ENCODE measurements around the gene NEURL1B.

Gene NEURL1B

GRCh38 chr5:172594867-172595466 is 46.1 kb upstream of the NEURL1B start:
- DNase-seq (ENCODE audit: insufficient read length, low spot score), result no peak
- no peak for FAIRE-seq
- TF ChIP-seq, protein P1, sequence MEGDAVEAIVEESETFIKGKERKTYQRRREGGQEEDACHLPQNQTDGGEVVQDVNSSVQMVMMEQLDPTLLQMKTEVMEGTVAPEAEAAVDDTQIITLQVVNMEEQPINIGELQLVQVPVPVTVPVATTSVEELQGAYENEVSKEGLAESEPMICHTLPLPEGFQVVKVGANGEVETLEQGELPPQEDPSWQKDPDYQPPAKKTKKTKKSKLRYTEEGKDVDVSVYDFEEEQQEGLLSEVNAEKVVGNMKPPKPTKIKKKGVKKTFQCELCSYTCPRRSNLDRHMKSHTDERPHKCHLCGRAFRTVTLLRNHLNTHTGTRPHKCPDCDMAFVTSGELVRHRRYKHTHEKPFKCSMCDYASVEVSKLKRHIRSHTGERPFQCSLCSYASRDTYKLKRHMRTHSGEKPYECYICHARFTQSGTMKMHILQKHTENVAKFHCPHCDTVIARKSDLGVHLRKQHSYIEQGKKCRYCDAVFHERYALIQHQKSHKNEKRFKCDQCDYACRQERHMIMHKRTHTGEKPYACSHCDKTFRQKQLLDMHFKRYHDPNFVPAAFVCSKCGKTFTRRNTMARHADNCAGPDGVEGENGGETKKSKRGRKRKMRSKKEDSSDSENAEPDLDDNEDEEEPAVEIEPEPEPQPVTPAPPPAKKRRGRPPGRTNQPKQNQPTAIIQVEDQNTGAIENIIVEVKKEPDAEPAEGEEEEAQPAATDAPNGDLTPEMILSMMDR (IDR thresholded peaks at IDR 0.05; ENCODE audit: insufficient read depth, missing control alignments), result no peak

DNA sequence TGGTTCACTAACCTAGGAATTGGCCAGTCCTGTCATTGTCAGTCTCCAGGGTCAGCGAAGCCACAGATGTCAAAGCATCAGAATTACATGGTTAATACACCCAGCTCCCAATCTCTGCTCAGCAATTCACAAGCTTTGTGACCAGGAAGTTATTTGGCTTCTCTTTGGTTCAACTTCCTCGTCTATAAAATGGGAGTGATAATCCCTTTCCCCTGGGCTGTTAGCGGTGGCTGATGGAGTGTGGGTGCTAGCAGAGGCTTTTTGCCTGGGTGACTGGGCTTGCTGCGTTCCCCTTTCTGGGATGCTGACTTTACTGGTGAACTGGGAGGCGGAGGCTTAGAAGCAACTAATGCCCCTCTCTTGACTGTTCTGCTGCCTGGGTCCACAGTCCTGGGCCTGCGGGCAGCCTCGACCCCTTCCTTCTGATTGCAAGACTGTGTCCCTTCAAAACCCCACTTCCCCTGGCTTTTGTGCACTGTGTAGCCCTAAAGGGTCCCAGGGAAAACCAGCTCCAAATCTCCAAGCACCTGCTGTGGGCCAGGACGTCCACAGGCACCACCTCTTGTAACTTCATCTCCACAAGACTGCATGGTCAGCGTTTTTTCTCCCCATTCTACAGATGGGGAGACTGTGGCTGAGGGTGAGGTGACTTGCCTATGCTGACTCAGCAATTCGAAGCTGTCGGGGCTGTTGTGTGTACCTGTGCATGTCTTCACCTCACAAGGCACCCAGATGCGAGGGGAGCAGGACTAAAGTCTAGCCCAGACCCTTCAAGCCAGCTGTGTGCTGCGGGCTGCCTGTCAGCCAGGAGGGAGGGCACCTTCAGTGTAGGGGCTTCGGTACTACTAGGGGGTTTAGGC is 45.2 kb upstream of the NEURL1B start:
- DNase-seq (ENCODE audit: insufficient read length, low spot score) (no peak), FAIRE-seq (no peak)
- TF ChIP-seq, protein P1 (IDR thresholded peaks at IDR 0.05; ENCODE audit: insufficient read depth, missing control alignments), result no peak

DNA sequence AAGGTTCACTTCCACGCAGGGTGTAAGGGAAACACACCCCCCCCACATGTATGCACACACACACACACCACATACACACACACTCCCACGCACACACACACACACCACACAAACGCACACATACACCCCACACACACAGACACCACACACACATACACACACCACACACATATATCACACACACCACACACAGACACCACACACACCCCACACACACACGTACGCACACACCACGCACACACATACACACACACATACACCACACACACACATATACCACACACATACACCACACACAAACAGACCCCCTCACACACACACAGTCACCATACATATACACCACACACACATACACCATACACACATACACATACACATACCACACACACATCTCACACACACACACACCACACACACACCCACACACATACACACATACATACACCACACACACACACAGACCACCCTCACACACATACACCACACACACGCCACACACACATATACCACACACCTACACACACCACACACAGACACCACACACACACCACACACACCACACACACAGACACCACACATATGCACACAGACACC is 44.3 kb upstream of the NEURL1B start:
- DNase-seq (ENCODE audit: insufficient read length, low spot score) (no peak), FAIRE-seq (no peak)
- TF ChIP-seq, protein P1 (IDR thresholded peaks at IDR 0.05; ENCODE audit: insufficient read depth, missing control alignments), result no peak

DNA sequence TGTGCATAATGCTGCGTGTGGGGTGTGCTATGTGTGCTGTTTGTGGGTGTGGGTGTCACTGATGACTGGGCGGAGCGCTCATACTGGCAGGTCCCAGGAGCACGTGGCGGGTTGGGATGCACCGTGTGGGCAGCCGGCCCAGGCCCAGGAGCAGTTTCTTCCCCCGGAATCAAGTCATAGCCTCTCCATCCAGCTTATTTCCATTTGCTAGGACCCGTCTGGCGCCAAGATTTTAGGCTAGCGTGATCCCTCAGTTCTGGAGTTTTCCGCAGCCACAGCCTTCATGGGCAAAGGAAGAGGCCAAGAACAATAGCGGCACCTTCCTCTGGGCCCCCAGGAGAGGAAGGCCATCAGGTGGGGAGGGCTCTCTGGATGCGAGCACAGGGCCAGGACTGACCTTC is 43.3 kb upstream of the NEURL1B start:
- no peak for FAIRE-seq
- TF ChIP-seq, protein P1 (IDR thresholded peaks at IDR 0.05; ENCODE audit: insufficient read depth, missing control alignments), result no peak
- no peak for DNase-seq (ENCODE audit: insufficient read length, low spot score)

DNA sequence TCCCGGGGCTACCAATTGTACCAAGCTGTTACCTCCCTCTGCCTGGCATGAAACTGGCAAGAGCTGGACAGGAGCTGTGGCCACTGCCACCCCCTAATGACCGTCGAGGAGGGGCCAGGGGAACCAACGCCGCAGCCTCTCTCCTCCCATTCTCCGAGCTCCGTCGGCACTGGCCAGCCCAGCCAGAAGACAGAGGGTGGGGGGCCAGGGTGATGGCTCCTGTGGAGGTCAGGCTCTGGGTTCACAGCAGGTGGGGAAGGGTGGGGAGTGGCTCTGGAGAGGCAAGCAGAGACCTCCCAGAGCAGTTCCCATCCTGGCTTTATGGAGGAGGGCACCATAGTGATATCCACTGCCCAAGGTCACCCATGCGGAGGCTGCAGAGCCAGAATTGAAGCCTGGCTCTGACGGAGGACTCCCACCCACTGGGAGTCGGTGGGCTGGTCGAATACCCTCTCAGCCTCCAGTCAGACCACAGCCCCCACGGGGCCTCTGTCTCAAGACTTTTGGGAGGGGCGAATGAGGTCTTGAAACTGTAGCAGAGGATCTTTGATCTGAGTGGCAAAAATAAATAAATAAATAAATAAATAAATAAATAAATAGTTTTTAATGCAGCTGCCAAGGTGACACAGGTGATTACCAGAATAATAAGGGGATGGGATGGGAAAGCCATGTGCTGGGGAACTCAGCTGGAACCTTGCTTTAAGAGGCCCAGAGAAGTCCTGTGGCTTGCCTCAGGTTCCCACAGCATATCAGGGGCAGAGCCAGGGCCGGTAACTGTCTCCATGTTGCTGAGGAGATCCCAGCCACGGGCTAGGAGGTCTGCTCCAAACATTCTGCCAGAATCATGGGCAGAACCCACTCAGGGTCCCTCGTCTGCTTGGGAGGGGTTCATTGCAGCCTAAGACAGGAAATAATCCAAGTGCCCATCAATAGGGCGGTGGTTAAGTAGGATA is 42.5 kb upstream of the NEURL1B start:
- DNase-seq (ENCODE audit: insufficient read length, low spot score), result no peak
- FAIRE-seq, result no peak
- TF ChIP-seq, protein P1 (IDR thresholded peaks at IDR 0.05; ENCODE audit: insufficient read depth, missing control alignments), result no peak

DNA sequence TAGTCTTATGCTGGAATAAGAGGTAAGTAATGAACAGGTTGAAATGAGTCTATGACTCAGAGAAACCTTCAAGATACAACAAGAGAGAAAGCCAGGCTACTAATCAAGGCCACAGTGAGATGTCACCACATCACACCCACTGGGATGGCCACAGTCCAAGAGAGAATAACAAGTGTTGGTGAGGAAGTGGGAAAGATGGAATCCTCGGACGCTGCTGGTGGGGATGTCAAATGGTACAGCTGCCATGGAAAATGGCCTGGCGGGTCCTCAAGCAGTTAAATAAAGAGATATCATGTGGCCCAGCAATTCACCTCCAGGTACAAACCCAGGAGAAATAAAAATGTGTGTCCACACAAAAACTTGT is 41.9 kb upstream of the NEURL1B start:
- TF ChIP-seq, protein P1 (IDR thresholded peaks at IDR 0.05; ENCODE audit: insufficient read depth, missing control alignments), result no peak
- DNase-seq (ENCODE audit: insufficient read length, low spot score) (no peak), FAIRE-seq (no peak)

All from D721Med (cell line).